HepG2 (cell line): ENCODE results near the gene ADGRL3. TPM values are rescaled to one million over a fixed set of nuclear protein-coding genes. Genes with fewer than 3 reads are reported as not detected.

Source experiments
- ATAC-seq: fragments of 200-7000 bp; cut with Tn5 transposase; 3 replicates; pipeline ENCODE4 v1.9.1; 2020; ENCODE audit warnings: mild to moderate bottlenecking, moderate library complexity
- BruUV-seq: library from RNA; stranded (reverse); fragments of 400-500 nt; replicated peaks from 2 replicates; lab custom pipeline; 2021; lab: Mats Ljungman, UMichigan
- CTCF ChIA-PET: fragments of 300-600 bp; formaldehyde crosslinking; extraction: SDS; loops from one replicate; lab custom pipeline; 2021; ENCODE audit warnings: low total read pairs, inconsistent platforms, low intra/inter-chr PET ratio; lab: Yijun Ruan, JAX
- POLR2A ChIA-PET: fragments of 350-600 bp; sonication (Branson Sonifier 250); formaldehyde crosslinking; loops from one replicate; lab custom pipeline; 2020; ENCODE audit warnings: antibody characterized with exemption, inconsistent platforms; lab: Yijun Ruan, JAX
- DNase-seq: peaks from one replicate; pipeline ENCODE4 v3.0.0-alpha.2; 2015; ENCODE audit warnings: low spot score
- FAIRE-seq: peaks from 3 replicates; lab custom pipeline; 2011; peaks lifted over from hg19 to GRCh38; lab: Jason Lieb, UNC
- H2AFZ ChIP-seq: one replicate; pipeline ENCODE4 v1.6.1; 2011; ENCODE audit warnings: low read length, inconsistent platforms
- H3K27ac ChIP-seq: fragments of 300-600 bp; 3 replicates; pipeline ENCODE4 v1.8.0; 2011; ENCODE audit warnings: mixed run types, mild to moderate bottlenecking, mixed read lengths, low read length, inconsistent platforms; ENCODE audit not compliant: insufficient read depth; ENCODE audit errors: extremely low read length
- H3K27me3 ChIP-seq, 2 experiments: fragments of 200-600 bp in 1 of 2; 2 replicates in 1 of 2; 3 replicates in 1 of 2; pipeline versions ENCODE4 v1.6.0 to v1.8.0; 2011; ENCODE audit warnings: low read length in 2 of 2, mild to moderate bottlenecking in 2 of 2, moderate library complexity in 2 of 2, inconsistent platforms in 1 of 2; ENCODE audit not compliant: insufficient read depth in 2 of 2, control insufficient read depth in 1 of 2
- H3K36me3 ChIP-seq, 2 experiments: fragments of 200-600 bp in 1 of 2; replicated peaks in 1 of 2; 2 replicates in 1 of 2; 3 replicates in 1 of 2; pipeline versions ENCODE4 v1.5.1 to v1.8.0; 2011; ENCODE audit warnings: low read length in 2 of 2, inconsistent platforms in 1 of 2; ENCODE audit not compliant: insufficient read depth in 2 of 2, control insufficient read depth in 1 of 2
- H3K4me1 ChIP-seq: 2 replicates; pipeline ENCODE4 v1.5.1; 2012; ENCODE audit warnings: low read length, inconsistent platforms; ENCODE audit not compliant: insufficient read depth
- H3K4me2 ChIP-seq: 2 replicates; pipeline ENCODE4 v1.6.0; 2011; ENCODE audit warnings: low read depth, low read length, inconsistent platforms
- H3K4me3 ChIP-seq, 3 experiments: fragments of 200-600 bp in 1 of 3; sonication (generic), shearing (Covaris generic) in 1 of 3; replicated peaks in 1 of 3; 2 replicates each; pipeline ENCODE4 v1.5.1; 2011 to 2016; ENCODE audit warnings: low read length in 3 of 3, inconsistent platforms in 2 of 3, low read depth in 2 of 3, mild to moderate bottlenecking in 2 of 3, control low read depth in 1 of 3, mixed read lengths in 1 of 3; ENCODE audit not compliant: insufficient read depth in 1 of 3
- H3K79me2 ChIP-seq: one replicate; pipeline ENCODE4 v1.6.1; 2011; ENCODE audit warnings: low read length, inconsistent platforms; ENCODE audit not compliant: insufficient read depth
- H3K9ac ChIP-seq: 2 replicates; pipeline ENCODE4 v1.6.0; 2011; ENCODE audit warnings: mild to moderate bottlenecking, low read depth, low read length, inconsistent platforms; ENCODE audit not compliant: insufficient read depth
- H3K9me3 ChIP-seq: 2 replicates; pipeline ENCODE4 v1.5.1; 2012; ENCODE audit warnings: mild to moderate bottlenecking, low read length
- H4K20me1 ChIP-seq: 2 replicates; pipeline ENCODE4 v1.6.0; 2011; ENCODE audit warnings: inconsistent platforms, mild to moderate bottlenecking, low read length, moderate library complexity; ENCODE audit not compliant: insufficient read depth
- JUND ChIP-seq: sonication (generic); formaldehyde crosslinking; IDR thresholded peaks from 2 replicates; pipeline ENCODE4 v1.8.0; 2022; ENCODE audit warnings: mild to moderate bottlenecking, missing genetic modification reagents
- MAF1 ChIP-seq: sonication (generic); formaldehyde crosslinking; IDR thresholded peaks from 2 replicates; pipeline ENCODE4 v1.5.0; 2020; ENCODE audit warnings: missing genetic modification reagents, borderline replicate concordance
- PHF5A ChIP-seq: IDR thresholded peaks from one replicate; pipeline ENCODE4 v1.6.1; 2018; ENCODE audit warnings: low read depth, missing genetic modification reagents; ENCODE audit not compliant: unreplicated experiment
- SMAD1 ChIP-seq: sonication (generic); formaldehyde crosslinking; IDR thresholded peaks from 2 replicates; pipeline ENCODE4 v1.4.0; 2020; ENCODE audit warnings: missing genetic modification reagents, low read depth, mild to moderate bottlenecking, borderline replicate concordance
- ZNF138 ChIP-seq: sonication (generic); formaldehyde crosslinking; IDR thresholded peaks from 2 replicates; pipeline ENCODE4 v1.5.0; 2020; ENCODE audit warnings: mild to moderate bottlenecking, low read depth, missing genetic modification reagents
- ZNF180 ChIP-seq: sonication (generic); formaldehyde crosslinking; IDR thresholded peaks from 2 replicates; pipeline ENCODE4 v1.4.0; 2020; ENCODE audit warnings: low read depth, missing genetic modification reagents, borderline replicate concordance
- ZNF24 ChIP-seq: fragments of 450-650 bp; IDR thresholded peaks from 2 replicates; pipeline ENCODE4 v1.6.1; 2017; ENCODE audit warnings: antibody characterized with exemption, mild to moderate bottlenecking
- ZNF251 ChIP-seq: sonication (generic); formaldehyde crosslinking; IDR thresholded peaks from 2 replicates; pipeline ENCODE4 v1.9.0; 2021; ENCODE audit warnings: mild to moderate bottlenecking, missing genetic modification reagents
- ZNF34 ChIP-seq: sonication (generic); formaldehyde crosslinking; IDR thresholded peaks from 2 replicates; pipeline ENCODE4 v1.4.0; 2020; ENCODE audit warnings: mild to moderate bottlenecking, missing genetic modification reagents, borderline replicate concordance
- ZNF557 ChIP-seq: sonication (generic); formaldehyde crosslinking; IDR thresholded peaks from 2 replicates; pipeline ENCODE4 v1.4.0; 2020; ENCODE audit warnings: missing genetic modification reagents
- ZNF562 ChIP-seq: sonication (generic); formaldehyde crosslinking; IDR thresholded peaks from 2 replicates; pipeline ENCODE4 v1.8.0; 2022; ENCODE audit warnings: missing genetic modification reagents, borderline replicate concordance
- WGBS: methylation state at CpG from one replicate; pipeline ENCODE4 v1.1.6; 2017; ENCODE audit warnings: low lambda C conversion rate; 5-methylcytosine and 5-hydroxymethylcytosine counted together
- in situ Hi-C: cut with HindIII; loops from 2 replicates; pipeline ENCODE4 v1.10.0; 2017; ENCODE audit warnings: low pct_unique_long_range_greater_than_20kb; ENCODE audit not compliant: extremely low pct_ligation_motif_present
- intact Hi-C: fragments of 100-400 bp; cut with micrococcal nuclease; formaldehyde crosslinking; loops from one replicate; pipeline ENCODE4 v1.10.0; 2022; ENCODE audit not compliant: unreplicated experiment
- polyA plus RNA-seq, 8 experiments: library from polyadenylated mRNA; depleted of rRNA in 3 of 8; stranded (reverse) in 7 of 8; unstranded in 1 of 8; fragments of >200 nt; fragmentation: Illumina TruSeq in 4 of 8; extraction: Trizol in 4 of 8; gene quantifications; 2 replicates each; pipeline versions ENCODE4 v1.2.1 to v1.2.3, GENCODE V29; 2011 to 2016; ENCODE audit warnings: low read depth in 4 of 8, missing spikeins in 1 of 8, mixed read lengths in 1 of 8; ENCODE audit not compliant: insufficient read depth in 1 of 8
- total RNA-seq, 5 experiments: library from RNA; depleted of rRNA; stranded (reverse); fragments of >200 nt; fragmentation: Illumina TruSeq; extraction: Trizol; gene quantifications; 2 replicates each; pipeline ENCODE4 v1.2.3, GENCODE V29; 2016; ENCODE audit warnings: low read depth in 1 of 5
- TF ChIP-seq, protein P1 (sequence below): sonication (generic); formaldehyde crosslinking; IDR thresholded peaks from 2 replicates; pipeline ENCODE4 v1.4.0; 2020; ENCODE audit warnings: missing genetic modification reagents, mild to moderate bottlenecking, borderline replicate concordance
- TF ChIP-seq, protein P2 (sequence below): sonication (generic); formaldehyde crosslinking; IDR thresholded peaks from 2 replicates; pipeline ENCODE4 v1.5.0; 2020; ENCODE audit warnings: mild to moderate bottlenecking, low read depth, missing genetic modification reagents, borderline replicate concordance
- TF ChIP-seq, protein P3 (sequence below): sonication (generic); formaldehyde crosslinking; IDR thresholded peaks from 2 replicates; pipeline ENCODE4 v1.4.0; 2020; ENCODE audit warnings: mild to moderate bottlenecking, missing genetic modification reagents, borderline replicate concordance

Gene ADGRL3
- total and polyA plus RNA-seq, 2 of the 13 experiments (the other 11 are each of a cell fraction or from before 2014, with no cell fraction given), result 0.04 to 0.05 TPM

DNA sequence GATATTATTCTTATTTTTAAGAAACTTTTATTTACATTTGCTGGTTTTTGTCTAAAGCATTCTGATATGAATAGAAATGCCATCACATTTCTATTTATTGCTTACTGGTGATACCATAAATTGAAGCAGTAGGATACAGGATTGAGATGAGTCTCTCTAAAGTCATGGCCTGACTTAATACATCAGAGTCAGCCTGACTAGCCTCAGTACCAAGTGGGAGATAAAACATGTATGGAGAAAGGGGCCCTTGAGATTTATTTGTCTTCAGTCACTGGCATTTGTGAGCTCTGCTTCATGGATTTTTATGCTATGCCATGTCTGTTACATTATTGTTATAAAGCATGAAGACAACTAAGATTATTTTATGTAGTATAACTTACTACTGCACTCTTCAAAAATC, 465.5 kb downstream of the ADGRL3 start:
- ATAC-seq (no peak), DNase-seq (no peak), FAIRE-seq (no peak)
- no TSS peak for BruUV-seq
- Histone ChIP-seq H4K20me1 (no peaks in the 10 kb centered on the region), H3K27ac (no peak overlapping the region), H2AFZ (no peak overlapping the region), H3K79me2 (no peaks in the 10 kb centered on the region), H3K4me1 (no peaks in the 10 kb centered on the region), H3K36me3 (no peaks in the 10 kb centered on the region), H3K9ac (no peak overlapping the region), H3K9me3 (no peaks in the 10 kb centered on the region), H3K27me3 (no peaks in the 10 kb centered on the region), H3K4me2 (no peak overlapping the region), H3K4me3 (no peak overlapping the region)
- CTCF ChIA-PET, result no interaction called here
- POLR2A ChIA-PET, result no interaction called here
- in situ Hi-C loops, result no loop called here
- intact Hi-C loops, result no loop called here
- TF ChIP-seq ZNF251 (no peak), ZNF562 (CRISPR knock-in tag) (no peak), SMAD1 (CRISPR knock-in tag) (no peak), ZNF24 (no peak), ZNF138 (CRISPR knock-in tag) (no peak), ZNF34 (no peak)

DNA sequence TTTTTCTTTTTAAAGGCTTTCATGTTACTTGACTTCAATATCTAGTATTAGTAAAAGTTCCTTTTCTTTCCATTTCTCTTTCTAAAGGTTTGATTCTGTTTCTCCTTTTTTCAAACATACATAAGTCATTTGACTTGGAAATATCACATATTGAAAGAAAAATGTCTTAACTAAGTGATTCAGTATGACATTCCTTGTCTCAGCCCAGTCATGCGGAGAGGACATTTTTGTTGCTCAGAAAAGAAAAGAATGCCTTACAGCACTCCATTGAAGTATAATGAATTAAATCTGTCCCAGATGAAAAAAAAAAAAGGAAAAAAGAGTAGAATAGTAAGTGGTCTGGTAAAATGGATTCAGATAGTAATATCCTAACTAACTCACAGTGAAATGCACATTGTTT, 466.1 kb downstream of the ADGRL3 start:
- no TSS peak for BruUV-seq
- no peak for DNase-seq
- no peaks in the 10 kb centered on the region for H3K4me1 ChIP-seq
- H3K79me2 ChIP-seq, result no peaks in the 10 kb centered on the region
- H4K20me1 ChIP-seq, result no peaks in the 10 kb centered on the region
- 84% methylated on average over 1 of the region's 1 CpG for WGBS
- intact Hi-C loops, result no loop called here
- no peak for FAIRE-seq
- no peaks in the 10 kb centered on the region for H3K36me3 ChIP-seq
- ChIA-PET POLR2A (no interaction called here), CTCF (no interaction called here)
- H3K9ac ChIP-seq, result no peak overlapping the region
- no peak overlapping the region for H3K4me3 ChIP-seq
- in situ Hi-C loops, result no loop called here
- no peaks in the 10 kb centered on the region for H3K27me3 ChIP-seq
- no peaks in the 10 kb centered on the region for H3K9me3 ChIP-seq
- no peak overlapping the region for H3K27ac ChIP-seq
- H3K4me2 ChIP-seq, result no peak overlapping the region
- no peak for ATAC-seq
- no peak overlapping the region for H2AFZ ChIP-seq
- TF ChIP-seq JUND (CRISPR knock-in tag) (no peak), ZNF557 (no peak), PHF5A (CRISPR knock-in tag) (no peak), MAF1 (CRISPR knock-in tag) (no peak), ZNF180 (CRISPR knock-in tag) (no peak)
- TF ChIP-seq, protein P1, sequence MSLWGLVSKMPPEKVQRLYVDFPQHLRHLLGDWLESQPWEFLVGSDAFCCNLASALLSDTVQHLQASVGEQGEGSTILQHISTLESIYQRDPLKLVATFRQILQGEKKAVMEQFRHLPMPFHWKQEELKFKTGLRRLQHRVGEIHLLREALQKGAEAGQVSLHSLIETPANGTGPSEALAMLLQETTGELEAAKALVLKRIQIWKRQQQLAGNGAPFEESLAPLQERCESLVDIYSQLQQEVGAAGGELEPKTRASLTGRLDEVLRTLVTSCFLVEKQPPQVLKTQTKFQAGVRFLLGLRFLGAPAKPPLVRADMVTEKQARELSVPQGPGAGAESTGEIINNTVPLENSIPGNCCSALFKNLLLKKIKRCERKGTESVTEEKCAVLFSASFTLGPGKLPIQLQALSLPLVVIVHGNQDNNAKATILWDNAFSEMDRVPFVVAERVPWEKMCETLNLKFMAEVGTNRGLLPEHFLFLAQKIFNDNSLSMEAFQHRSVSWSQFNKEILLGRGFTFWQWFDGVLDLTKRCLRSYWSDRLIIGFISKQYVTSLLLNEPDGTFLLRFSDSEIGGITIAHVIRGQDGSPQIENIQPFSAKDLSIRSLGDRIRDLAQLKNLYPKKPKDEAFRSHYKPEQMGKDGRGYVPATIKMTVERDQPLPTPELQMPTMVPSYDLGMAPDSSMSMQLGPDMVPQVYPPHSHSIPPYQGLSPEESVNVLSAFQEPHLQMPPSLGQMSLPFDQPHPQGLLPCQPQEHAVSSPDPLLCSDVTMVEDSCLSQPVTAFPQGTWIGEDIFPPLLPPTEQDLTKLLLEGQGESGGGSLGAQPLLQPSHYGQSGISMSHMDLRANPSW, result no peak
- TF ChIP-seq, protein P2, sequence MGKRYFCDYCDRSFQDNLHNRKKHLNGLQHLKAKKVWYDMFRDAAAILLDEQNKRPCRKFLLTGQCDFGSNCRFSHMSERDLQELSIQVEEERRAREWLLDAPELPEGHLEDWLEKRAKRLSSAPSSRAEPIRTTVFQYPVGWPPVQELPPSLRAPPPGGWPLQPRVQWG (CRISPR knock-in tag), result no peak
- TF ChIP-seq, protein P3, sequence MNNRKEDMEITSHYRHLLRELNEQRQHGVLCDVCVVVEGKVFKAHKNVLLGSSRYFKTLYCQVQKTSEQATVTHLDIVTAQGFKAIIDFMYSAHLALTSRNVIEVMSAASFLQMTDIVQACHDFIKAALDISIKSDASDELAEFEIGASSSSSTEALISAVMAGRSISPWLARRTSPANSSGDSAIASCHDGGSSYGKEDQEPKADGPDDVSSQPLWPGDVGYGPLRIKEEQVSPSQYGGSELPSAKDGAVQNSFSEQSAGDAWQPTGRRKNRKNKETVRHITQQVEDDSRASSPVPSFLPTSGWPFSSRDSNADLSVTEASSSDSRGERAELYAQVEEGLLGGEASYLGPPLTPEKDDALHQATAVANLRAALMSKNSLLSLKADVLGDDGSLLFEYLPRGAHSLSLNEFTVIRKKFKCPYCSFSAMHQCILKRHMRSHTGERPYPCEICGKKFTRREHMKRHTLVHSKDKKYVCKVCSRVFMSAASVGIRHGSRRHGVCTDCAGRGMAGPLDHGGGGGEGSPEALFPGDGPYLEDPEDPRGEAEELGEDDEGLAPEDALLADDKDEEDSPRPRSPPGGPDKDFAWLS, result no peak
